B cell (primary cell): ENCODE data around the gene TRIM62.

ENCODE experiments used
- CTCF ChIP-seq: fragments of 200-600 bp; IDR thresholded peaks from one replicate; pipeline ENCODE4 v1.8.0; 2022; ENCODE audit warnings: antibody characterized with exemption, mild to moderate bottlenecking
- EZH2 ChIP-seq: IDR thresholded peaks from 2 replicates; pipeline ENCODE4 v1.6.1; 2012; ENCODE audit warnings: borderline replicate concordance, low read depth, mild to moderate bottlenecking, moderate library complexity, low read length; ENCODE audit not compliant: insufficient read depth, poor library complexity, severe bottlenecking

GRCh38 chr1:33220676-33221384, 39.0 kb upstream of the TRIM62 start:
- TF ChIP-seq CTCF, result no peak
- no peak for TF ChIP-seq EZH2
